Brain microvascular endothelial cell (primary cell): ENCODE results near the gene CENPF.

ENCODE experiments used
- DNase-seq: peaks from one replicate; pipeline ENCODE4 v3.0.0-alpha.2; 2020
- H3K27ac ChIP-seq: fragments of 250-450 bp; sonication (Bioruptor Pico); 2 replicates; pipeline ENCODE4 v1.5.1; 2020; ENCODE audit warnings: mild to moderate bottlenecking, moderate library complexity
- H3K27me3 ChIP-seq: fragments of 250-450 bp; sonication (Bioruptor Pico); replicated peaks from 2 replicates; pipeline ENCODE4 v1.5.1; 2020; ENCODE audit warnings: mild to moderate bottlenecking
- H3K36me3 ChIP-seq: fragments of 250-450 bp; sonication (Bioruptor Pico); replicated peaks from 2 replicates; pipeline ENCODE4 v1.5.1; 2020; ENCODE audit warnings: mild to moderate bottlenecking
- H3K4me3 ChIP-seq: 2 replicates; pipeline ENCODE4 v1.5.1; 2011; ENCODE audit warnings: low read depth, mild to moderate bottlenecking, control low read depth, low read length, moderate library complexity
- in situ Hi-C: cut with HindIII; loops from 2 replicates; pipeline ENCODE4 v1.10.0; 2017; ENCODE audit warnings: low sequenced_read_pairs, low pct_ligation_motif_present
- TF ChIP-seq, protein P1 (sequence below): IDR thresholded peaks from 2 replicates; pipeline ENCODE4 v1.5.1; 2011; ENCODE audit warnings: low read depth, mild to moderate bottlenecking, moderate library complexity, low read length, control low read depth, inconsistent platforms; ENCODE audit errors: missing control alignments

The CENPF gene

GRCh38 chr1:214615109-214615508 is 12.1 kb downstream of the CENPF start:
- DNase-seq: no peak
- no peaks in the 10 kb centered on the region for H3K27me3 ChIP-seq
- no peak overlapping the region for H3K4me3 ChIP-seq
- no peak overlapping the region for H3K27ac ChIP-seq
- TF ChIP-seq, protein P1, sequence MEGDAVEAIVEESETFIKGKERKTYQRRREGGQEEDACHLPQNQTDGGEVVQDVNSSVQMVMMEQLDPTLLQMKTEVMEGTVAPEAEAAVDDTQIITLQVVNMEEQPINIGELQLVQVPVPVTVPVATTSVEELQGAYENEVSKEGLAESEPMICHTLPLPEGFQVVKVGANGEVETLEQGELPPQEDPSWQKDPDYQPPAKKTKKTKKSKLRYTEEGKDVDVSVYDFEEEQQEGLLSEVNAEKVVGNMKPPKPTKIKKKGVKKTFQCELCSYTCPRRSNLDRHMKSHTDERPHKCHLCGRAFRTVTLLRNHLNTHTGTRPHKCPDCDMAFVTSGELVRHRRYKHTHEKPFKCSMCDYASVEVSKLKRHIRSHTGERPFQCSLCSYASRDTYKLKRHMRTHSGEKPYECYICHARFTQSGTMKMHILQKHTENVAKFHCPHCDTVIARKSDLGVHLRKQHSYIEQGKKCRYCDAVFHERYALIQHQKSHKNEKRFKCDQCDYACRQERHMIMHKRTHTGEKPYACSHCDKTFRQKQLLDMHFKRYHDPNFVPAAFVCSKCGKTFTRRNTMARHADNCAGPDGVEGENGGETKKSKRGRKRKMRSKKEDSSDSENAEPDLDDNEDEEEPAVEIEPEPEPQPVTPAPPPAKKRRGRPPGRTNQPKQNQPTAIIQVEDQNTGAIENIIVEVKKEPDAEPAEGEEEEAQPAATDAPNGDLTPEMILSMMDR: no peak
- no peaks in the 10 kb centered on the region for H3K36me3 ChIP-seq
- in situ Hi-C loops: no loop called here

DNA sequence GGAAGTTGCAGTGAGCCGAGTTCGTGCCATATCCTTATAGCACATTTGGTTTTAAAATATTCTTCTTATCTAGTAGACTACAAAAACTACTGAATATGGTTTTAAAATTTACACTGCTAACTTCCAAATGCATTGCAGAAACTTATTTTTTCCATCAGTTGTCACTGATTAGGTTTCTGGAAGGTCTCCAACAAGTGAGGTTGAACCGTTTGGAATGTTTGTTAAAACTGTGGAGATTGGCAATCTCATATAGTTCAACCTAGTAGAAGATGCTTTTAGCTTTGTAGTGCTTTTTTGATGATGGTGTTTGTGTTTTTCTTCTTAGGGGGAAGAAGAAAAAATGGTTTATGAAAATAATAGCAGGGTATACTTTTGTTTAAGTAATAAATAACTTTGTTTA is 12.9 kb downstream of the CENPF start:
- Histone ChIP-seq H3K27me3 (no peaks in the 10 kb centered on the region), H3K36me3 (no peaks in the 10 kb centered on the region), H3K4me3 (no peak overlapping the region), H3K27ac (no peak overlapping the region)
- TF ChIP-seq, protein P1: no peak
- no peak for DNase-seq
- in situ Hi-C loops: no loop called here

- H3K27me3 ChIP-seq: no peaks in the 10 kb centered on the region
- H3K27ac ChIP-seq: no peak overlapping the region
- no peak for DNase-seq
- no peaks in the 10 kb centered on the region for H3K36me3 ChIP-seq
- TF ChIP-seq, protein P1: no peak
- no peak overlapping the region for H3K4me3 ChIP-seq
- in situ Hi-C loops: no loop called here
Observed at GRCh38 chr1:214617246-214617645, 14.3 kb downstream of the CENPF start.

GRCh38 chr1:214617843-214618242 is 14.8 kb downstream of the CENPF start:
- TF ChIP-seq, protein P1: no peak
- no peaks in the 10 kb centered on the region for H3K27me3 ChIP-seq
- H3K27ac ChIP-seq: no peak overlapping the region
- H3K4me3 ChIP-seq: no peak overlapping the region
- in situ Hi-C loops: no loop called here
- no peak for DNase-seq
- H3K36me3 ChIP-seq: no peaks in the 10 kb centered on the region

DNA sequence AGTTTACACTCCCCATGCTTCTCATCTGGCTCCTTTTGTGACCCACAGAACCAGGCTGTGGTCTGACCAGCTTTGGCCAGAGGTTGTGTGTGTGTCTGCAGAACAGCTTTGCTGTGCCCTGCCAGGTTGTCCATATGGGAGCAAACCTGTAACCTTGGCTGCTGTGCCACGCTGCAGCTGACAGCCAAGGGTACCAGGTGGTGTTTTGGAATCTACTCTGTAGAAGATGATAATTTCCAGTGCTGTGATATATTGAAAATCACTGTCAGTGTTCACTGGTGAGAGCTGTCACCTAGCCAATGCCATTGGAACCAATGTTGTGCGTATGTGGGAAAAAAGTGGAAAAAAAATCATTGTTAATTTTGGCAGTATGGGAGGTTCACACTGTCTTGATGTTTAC is 18.2 kb downstream of the CENPF start:
- in situ Hi-C loops: no loop called here
- H3K36me3 ChIP-seq: no peaks in the 10 kb centered on the region
- H3K27ac ChIP-seq: no peak overlapping the region
- no peak for DNase-seq
- TF ChIP-seq, protein P1: no peak
- H3K4me3 ChIP-seq: no peak overlapping the region
- no peaks in the 10 kb centered on the region for H3K27me3 ChIP-seq

DNA sequence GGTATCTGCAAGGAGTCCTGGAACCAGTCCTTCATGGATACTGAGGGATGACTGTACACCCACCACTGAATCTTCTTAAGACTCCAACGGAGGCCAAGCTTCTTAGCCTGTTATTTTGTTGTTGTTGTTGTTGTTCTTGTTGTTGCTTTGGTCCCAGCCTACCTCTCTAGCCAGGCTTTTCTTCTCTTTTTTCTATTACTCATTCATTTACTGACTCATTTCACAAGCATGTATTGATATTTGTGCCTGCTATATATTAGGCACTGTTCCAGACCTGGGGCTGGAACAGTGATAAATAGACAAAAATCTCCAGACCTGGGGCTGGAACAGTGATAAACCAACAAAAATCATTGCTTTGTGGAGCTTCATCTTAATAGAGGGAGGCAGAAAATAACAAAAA is 20.4 kb downstream of the CENPF start:
- no peaks in the 10 kb centered on the region for H3K27me3 ChIP-seq
- no peak for DNase-seq
- TF ChIP-seq, protein P1: no peak
- no peak overlapping the region for H3K27ac ChIP-seq
- H3K4me3 ChIP-seq: no peak overlapping the region
- H3K36me3 ChIP-seq: no peaks in the 10 kb centered on the region
- in situ Hi-C loops: no loop called here
